ENCODE data around the gene CDK11B. TPM values are rescaled to one million over a fixed set of nuclear protein-coding genes. Genes with fewer than 3 reads are reported as not detected.
A peak's percentile ranks its signal among the peaks of the same experiment; 100 is the strongest.

Gene CDK11B
- polyA plus RNA-seq, 1 donor (not counting 4 experiments of a cell fraction or from before 2014, with no cell fraction given), result 5.9 TPM

DNA sequence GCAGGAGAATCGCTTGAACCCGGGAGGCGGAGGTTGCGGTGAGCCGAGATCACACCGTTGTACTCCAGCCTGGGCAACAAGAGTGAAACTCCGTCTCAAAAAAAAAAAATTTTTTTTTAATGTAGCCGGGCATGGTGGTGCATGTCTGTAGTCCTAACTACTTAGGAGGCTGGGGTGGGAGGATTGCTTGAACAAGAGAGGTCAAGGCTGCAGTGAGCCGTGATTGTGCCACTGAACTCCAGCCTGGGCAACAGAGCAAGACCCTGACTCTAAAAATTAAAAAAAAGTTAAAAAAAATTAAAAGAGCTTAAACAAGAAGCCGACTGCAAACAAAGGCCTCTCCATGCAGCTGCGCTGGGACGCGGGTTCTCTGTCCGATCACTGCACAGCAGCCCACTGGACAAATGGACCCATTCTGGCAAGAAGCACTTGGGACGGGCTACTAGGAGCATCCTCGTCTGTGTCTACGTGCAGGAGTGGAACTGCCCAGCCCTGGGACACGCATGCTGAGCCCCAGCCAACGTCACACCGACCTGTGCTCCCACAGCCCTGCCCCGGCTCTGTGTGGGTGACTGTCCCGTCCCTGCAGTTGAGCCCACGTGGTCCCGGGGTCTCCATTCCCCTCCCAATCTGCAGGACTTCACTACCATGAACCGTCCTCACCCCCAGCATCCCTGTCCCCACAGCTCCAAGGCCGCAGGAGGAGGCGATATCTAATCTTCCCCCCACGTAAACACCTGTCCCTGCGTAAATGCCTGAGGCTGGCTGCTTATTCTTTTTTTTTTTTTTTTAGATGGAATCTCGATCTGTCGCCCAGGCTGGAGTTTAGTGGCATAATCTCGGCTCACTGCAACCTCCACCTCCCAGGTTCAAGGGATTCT lies 21.5 kb upstream of the CDK11B start:
- Histone ChIP-seq H3K4me3 (ENCODE audit: control insufficient read depth in 2 of 3, extremely low read depth in 1 of 3, insufficient read depth in 2 of 3, low read depth in 1 of 3, low read length in 3 of 3) (no peak overlapping the region), H3K79me2 (ENCODE audit: control insufficient read depth, insufficient read depth, low read length) (peaks cover 25% of the 10 kb centered on the region), H2AFZ (ENCODE audit: control insufficient read depth, low read length) (no peak overlapping the region), H3K9ac (ENCODE audit: control insufficient read depth, extremely low read depth, insufficient read depth, low read length) (no peak overlapping the region), H3K36me3 (ENCODE audit: control insufficient read depth in 2 of 2, extremely low read depth in 1 of 2, insufficient read depth in 2 of 2, low read length in 2 of 2) (peaks cover 0 to 2% of the 10 kb centered on the region in 2 experiments), H3K27me3 (ENCODE audit: control insufficient read depth, extremely low read depth, insufficient read depth, low read length) (no peaks in the 10 kb centered on the region), H3K4me2 (ENCODE audit: control insufficient read depth, extremely low read depth, insufficient read depth, low read depth, low read length) (no peak overlapping the region), H4K20me1 (ENCODE audit: control insufficient read depth, extremely low read depth, insufficient read depth, low read length) (no peaks in the 10 kb centered on the region), H3K9me1 (ENCODE audit: control insufficient read depth, extremely low read depth, insufficient read depth, low read length) (no peaks in the 10 kb centered on the region), H3K4me1 (ENCODE audit: control insufficient read depth, extremely low read depth, insufficient read depth, low read length) (no peaks in the 10 kb centered on the region), H3K9me3 (ENCODE audit: control insufficient read depth, low read depth, low read length) (no peaks in the 10 kb centered on the region), H3K27ac (ENCODE audit: control insufficient read depth, insufficient read depth, low read length) (no peak overlapping the region)
- DNase-seq (ENCODE audit: low read depth, low spot score), result no peak
- TF ChIP-seq, protein P1, sequence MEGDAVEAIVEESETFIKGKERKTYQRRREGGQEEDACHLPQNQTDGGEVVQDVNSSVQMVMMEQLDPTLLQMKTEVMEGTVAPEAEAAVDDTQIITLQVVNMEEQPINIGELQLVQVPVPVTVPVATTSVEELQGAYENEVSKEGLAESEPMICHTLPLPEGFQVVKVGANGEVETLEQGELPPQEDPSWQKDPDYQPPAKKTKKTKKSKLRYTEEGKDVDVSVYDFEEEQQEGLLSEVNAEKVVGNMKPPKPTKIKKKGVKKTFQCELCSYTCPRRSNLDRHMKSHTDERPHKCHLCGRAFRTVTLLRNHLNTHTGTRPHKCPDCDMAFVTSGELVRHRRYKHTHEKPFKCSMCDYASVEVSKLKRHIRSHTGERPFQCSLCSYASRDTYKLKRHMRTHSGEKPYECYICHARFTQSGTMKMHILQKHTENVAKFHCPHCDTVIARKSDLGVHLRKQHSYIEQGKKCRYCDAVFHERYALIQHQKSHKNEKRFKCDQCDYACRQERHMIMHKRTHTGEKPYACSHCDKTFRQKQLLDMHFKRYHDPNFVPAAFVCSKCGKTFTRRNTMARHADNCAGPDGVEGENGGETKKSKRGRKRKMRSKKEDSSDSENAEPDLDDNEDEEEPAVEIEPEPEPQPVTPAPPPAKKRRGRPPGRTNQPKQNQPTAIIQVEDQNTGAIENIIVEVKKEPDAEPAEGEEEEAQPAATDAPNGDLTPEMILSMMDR (optimal IDR thresholded peaks at IDR 0.05 in 1 of 3, IDR thresholded peaks at IDR 0.05 in 1 of 3, conservative IDR thresholded peaks at IDR 0.05 in 1 of 3; ENCODE audit: extremely low read depth in 1 of 3, insufficient read depth in 2 of 3, low read length in 3 of 3), result no peak
- no peak for TF ChIP-seq EZH2 (IDR thresholded peaks at IDR 0.05; ENCODE audit: low read length)
- FAIRE-seq, result no peak
- dilution Hi-C loops (cut with MboI; ENCODE audit: extremely low pct_ligation_motif_present, low sequenced_read_pairs), result no loop called here

DNA sequence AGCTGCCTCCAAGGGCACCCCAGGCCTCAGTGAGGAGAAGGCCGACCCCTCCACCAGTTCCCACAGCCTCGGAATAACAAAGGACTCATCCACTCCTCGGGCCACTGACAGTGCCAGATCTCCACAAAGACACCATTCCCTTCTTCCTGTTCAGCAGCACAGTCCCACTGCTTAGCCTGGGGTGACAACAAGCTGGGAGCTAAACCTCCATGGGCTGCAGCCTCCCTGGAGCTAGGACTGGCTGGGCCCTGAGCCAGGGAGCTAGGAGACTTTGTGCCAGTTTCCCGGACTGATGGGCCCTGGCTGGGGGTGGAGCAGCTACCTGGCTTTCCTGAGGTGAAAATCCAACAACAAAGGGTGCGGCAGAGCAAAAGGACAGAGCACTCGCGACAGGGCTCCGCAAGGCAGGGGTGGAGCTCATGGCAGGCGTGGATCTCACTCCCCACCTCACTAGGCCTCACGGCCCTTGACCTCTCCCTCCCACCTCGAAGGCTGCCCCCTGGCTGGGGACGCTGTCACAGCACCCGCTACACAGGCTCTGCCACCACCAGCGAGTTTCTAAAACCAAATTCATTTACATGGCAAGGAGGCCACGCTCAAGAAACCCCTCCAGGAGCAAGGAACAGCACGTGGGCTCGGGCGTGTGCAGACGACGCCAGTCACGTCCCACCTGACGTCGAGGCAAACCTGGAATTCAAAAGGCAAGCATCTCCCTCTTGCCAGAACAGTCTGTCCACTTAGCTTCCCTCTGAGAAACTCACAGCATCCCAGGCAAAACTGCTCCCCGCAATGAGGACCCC lies 20.0 kb upstream of the CDK11B start:
- DNase-seq (ENCODE audit: low read depth, low spot score) (no peak), FAIRE-seq (no peak)
- Histone ChIP-seq H3K9me3 (ENCODE audit: control insufficient read depth, low read depth, low read length) (no peaks in the 10 kb centered on the region), H3K36me3 (ENCODE audit: control insufficient read depth in 2 of 2, extremely low read depth in 1 of 2, insufficient read depth in 2 of 2, low read length in 2 of 2) (peaks cover 0 to 2% of the 10 kb centered on the region in 2 experiments), H3K79me2 (ENCODE audit: control insufficient read depth, insufficient read depth, low read length) (peaks cover 17% of the 10 kb centered on the region), H3K4me1 (ENCODE audit: control insufficient read depth, extremely low read depth, insufficient read depth, low read length) (no peaks in the 10 kb centered on the region), H3K27ac (ENCODE audit: control insufficient read depth, insufficient read depth, low read length) (no peak overlapping the region), H3K9ac (ENCODE audit: control insufficient read depth, extremely low read depth, insufficient read depth, low read length) (no peak overlapping the region), H3K27me3 (ENCODE audit: control insufficient read depth, extremely low read depth, insufficient read depth, low read length) (no peaks in the 10 kb centered on the region), H4K20me1 (ENCODE audit: control insufficient read depth, extremely low read depth, insufficient read depth, low read length) (no peaks in the 10 kb centered on the region), H3K4me2 (ENCODE audit: control insufficient read depth, extremely low read depth, insufficient read depth, low read depth, low read length) (no peak overlapping the region), H3K4me3 (ENCODE audit: control insufficient read depth in 2 of 3, extremely low read depth in 1 of 3, insufficient read depth in 2 of 3, low read depth in 1 of 3, low read length in 3 of 3) (no peak overlapping the region), H2AFZ (ENCODE audit: control insufficient read depth, low read length) (no peak overlapping the region), H3K9me1 (ENCODE audit: control insufficient read depth, extremely low read depth, insufficient read depth, low read length) (no peaks in the 10 kb centered on the region)
- TF ChIP-seq EZH2 (IDR thresholded peaks at IDR 0.05; ENCODE audit: low read length), result no peak
- TF ChIP-seq, protein P1 (optimal IDR thresholded peaks at IDR 0.05 in 1 of 3, IDR thresholded peaks at IDR 0.05 in 1 of 3, conservative IDR thresholded peaks at IDR 0.05 in 1 of 3; ENCODE audit: extremely low read depth in 1 of 3, insufficient read depth in 2 of 3, low read length in 3 of 3), result peak; percentile 43 to 62 (median 51)
- dilution Hi-C loops (cut with MboI; ENCODE audit: extremely low pct_ligation_motif_present, low sequenced_read_pairs), result no loop called here
